Measurements from ENCODE around the gene AQP1. TPM values are rescaled to one million over a fixed set of nuclear protein-coding genes. Genes with fewer than 3 reads are reported as not detected.

The AQP1 gene
- total RNA-seq, 1 experiment from 2014 or later, result not detected

DNA sequence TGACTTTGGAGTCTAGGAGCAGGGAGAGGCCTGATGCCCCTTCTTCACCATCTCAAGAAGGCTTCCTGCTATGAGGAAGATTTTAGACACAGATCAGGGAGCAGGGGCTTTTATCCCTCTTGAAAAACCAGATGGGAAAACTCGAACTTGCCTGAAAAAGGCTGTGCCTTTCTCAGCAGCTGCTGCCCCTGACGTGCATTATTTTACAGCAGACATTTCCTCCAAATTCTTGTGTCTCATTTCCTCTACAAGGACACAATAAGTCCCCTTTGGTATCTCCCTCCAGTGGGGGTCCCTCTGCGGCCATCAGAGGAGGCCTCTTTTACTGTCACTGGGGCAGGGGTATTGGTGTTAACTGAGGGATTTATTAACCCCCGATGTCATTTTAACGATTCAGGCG lies 38.0 kb upstream of the AQP1 start:
- no peaks in the 10 kb centered on the region for H3K27me3 Mint-ChIP-seq (ENCODE audit: insufficient read depth, unreplicated experiment)
- H3K36me3 Mint-ChIP-seq (ENCODE audit: insufficient read depth, unreplicated experiment), result no peaks in the 10 kb centered on the region
- H3K9me3 Mint-ChIP-seq (ENCODE audit: unreplicated experiment), result no peaks in the 10 kb centered on the region
- no TSS peak for BruUV-seq (replicated peaks)
- intact Hi-C loops (cut with micrococcal nuclease), result no loop called here
- H3K4me3 Mint-ChIP-seq (ENCODE audit: unreplicated experiment), result no peak overlapping the region
- no peak overlapping the region for H3K27ac Mint-ChIP-seq (ENCODE audit: low read depth, unreplicated experiment)
- ChIA-PET CTCF (interaction anchor here (1.6 kb wide), 1 partner anchor 65 kb away, joined by 4 read pairs; no protein-coding TSS in a partner anchor), POLR2A (no interaction called here)
- no peaks in the 10 kb centered on the region for H3K4me1 Mint-ChIP-seq (ENCODE audit: insufficient read depth, unreplicated experiment)
- DNase-seq (ENCODE audit: unreplicated experiment), result no peak
- TF ChIP-seq, protein P1, sequence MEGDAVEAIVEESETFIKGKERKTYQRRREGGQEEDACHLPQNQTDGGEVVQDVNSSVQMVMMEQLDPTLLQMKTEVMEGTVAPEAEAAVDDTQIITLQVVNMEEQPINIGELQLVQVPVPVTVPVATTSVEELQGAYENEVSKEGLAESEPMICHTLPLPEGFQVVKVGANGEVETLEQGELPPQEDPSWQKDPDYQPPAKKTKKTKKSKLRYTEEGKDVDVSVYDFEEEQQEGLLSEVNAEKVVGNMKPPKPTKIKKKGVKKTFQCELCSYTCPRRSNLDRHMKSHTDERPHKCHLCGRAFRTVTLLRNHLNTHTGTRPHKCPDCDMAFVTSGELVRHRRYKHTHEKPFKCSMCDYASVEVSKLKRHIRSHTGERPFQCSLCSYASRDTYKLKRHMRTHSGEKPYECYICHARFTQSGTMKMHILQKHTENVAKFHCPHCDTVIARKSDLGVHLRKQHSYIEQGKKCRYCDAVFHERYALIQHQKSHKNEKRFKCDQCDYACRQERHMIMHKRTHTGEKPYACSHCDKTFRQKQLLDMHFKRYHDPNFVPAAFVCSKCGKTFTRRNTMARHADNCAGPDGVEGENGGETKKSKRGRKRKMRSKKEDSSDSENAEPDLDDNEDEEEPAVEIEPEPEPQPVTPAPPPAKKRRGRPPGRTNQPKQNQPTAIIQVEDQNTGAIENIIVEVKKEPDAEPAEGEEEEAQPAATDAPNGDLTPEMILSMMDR (IDR thresholded peaks at IDR 0.05; ENCODE audit: unreplicated experiment), result no peak

- CTCF ChIA-PET, result interaction anchor here (0.6 kb wide), 1 partner anchor 104 kb away, joined by 3 read pairs; no protein-coding TSS in a partner anchor
- intact Hi-C loops (cut with micrococcal nuclease), result no loop called here
- TF ChIP-seq, protein P1 (IDR thresholded peaks at IDR 0.05; ENCODE audit: unreplicated experiment), result no peak
- no peaks in the 10 kb centered on the region for H3K27me3 Mint-ChIP-seq (ENCODE audit: insufficient read depth, unreplicated experiment)
- no TSS peak for BruUV-seq (replicated peaks)
- H3K9me3 Mint-ChIP-seq (ENCODE audit: unreplicated experiment), result no peaks in the 10 kb centered on the region
- DNase-seq (ENCODE audit: unreplicated experiment), result no peak
- POLR2A ChIA-PET, result no interaction called here
- no peak overlapping the region for H3K27ac Mint-ChIP-seq (ENCODE audit: low read depth, unreplicated experiment)
- H3K36me3 Mint-ChIP-seq (ENCODE audit: insufficient read depth, unreplicated experiment), result no peaks in the 10 kb centered on the region
- no peaks in the 10 kb centered on the region for H3K4me1 Mint-ChIP-seq (ENCODE audit: insufficient read depth, unreplicated experiment)
- no peak overlapping the region for H3K4me3 Mint-ChIP-seq (ENCODE audit: unreplicated experiment)
Observed at GRCh38 chr7:30874656-30875302, 36.9 kb upstream of the AQP1 start.

GRCh38 chr7:30877015-30877769 lies 34.5 kb upstream of the AQP1 start:
- H3K4me3 Mint-ChIP-seq (ENCODE audit: unreplicated experiment), result no peak overlapping the region
- POLR2A ChIA-PET, result no interaction called here
- DNase-seq (ENCODE audit: unreplicated experiment), result no peak
- H3K36me3 Mint-ChIP-seq (ENCODE audit: insufficient read depth, unreplicated experiment), result peaks cover 6% of the 10 kb centered on the region
- BruUV-seq (replicated peaks), result no TSS peak
- H3K9me3 Mint-ChIP-seq (ENCODE audit: unreplicated experiment), result no peaks in the 10 kb centered on the region
- TF ChIP-seq, protein P1 (IDR thresholded peaks at IDR 0.05; ENCODE audit: unreplicated experiment), result no peak
- H3K27ac Mint-ChIP-seq (ENCODE audit: low read depth, unreplicated experiment), result no peak overlapping the region
- no peaks in the 10 kb centered on the region for H3K4me1 Mint-ChIP-seq (ENCODE audit: insufficient read depth, unreplicated experiment)
- H3K27me3 Mint-ChIP-seq (ENCODE audit: insufficient read depth, unreplicated experiment), result no peaks in the 10 kb centered on the region
- intact Hi-C loops (cut with micrococcal nuclease), result no loop called here
- CTCF ChIA-PET, result interaction anchor here (0.5 to 0.9 kb wide), 2 partner anchors 61 to 109 kb away, joined by 3 to 5 read pairs; no protein-coding TSS in a partner anchor

DNA sequence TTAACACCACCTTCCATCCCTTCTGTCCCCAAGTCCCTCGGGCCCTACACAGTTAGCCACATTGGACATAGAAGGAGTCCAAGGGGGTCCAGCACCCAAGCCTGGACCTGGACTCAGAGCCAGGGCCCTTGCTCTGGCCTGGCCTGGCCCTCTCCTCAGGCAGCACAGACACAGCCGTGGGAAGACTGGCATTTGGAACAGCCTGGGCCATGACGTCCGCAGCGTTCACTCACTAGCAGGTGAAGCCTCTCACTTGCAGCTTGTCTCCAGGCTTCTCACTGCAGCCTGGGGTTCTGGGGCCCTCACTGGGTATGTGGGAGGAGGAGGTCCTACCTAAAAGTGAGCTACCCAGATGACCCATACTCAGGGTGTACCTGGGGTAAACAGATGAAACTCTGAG lies 33.7 kb upstream of the AQP1 start:
- CTCF ChIA-PET, result no interaction called here
- POLR2A ChIA-PET, result interaction anchor here (0.6 to 1.2 kb wide), 2 partner anchors 11 to 83 kb away, joined by 3 read pairs; no protein-coding TSS in a partner anchor
- Mint-ChIP-seq H3K4me1 (ENCODE audit: insufficient read depth, unreplicated experiment) (no peaks in the 10 kb centered on the region), H3K9me3 (ENCODE audit: unreplicated experiment) (no peaks in the 10 kb centered on the region), H3K27ac (ENCODE audit: low read depth, unreplicated experiment) (no peak overlapping the region), H3K4me3 (ENCODE audit: unreplicated experiment) (no peak overlapping the region), H3K27me3 (ENCODE audit: insufficient read depth, unreplicated experiment) (no peaks in the 10 kb centered on the region), H3K36me3 (ENCODE audit: insufficient read depth, unreplicated experiment) (peaks cover 6% of the 10 kb centered on the region)
- TF ChIP-seq, protein P1 (IDR thresholded peaks at IDR 0.05; ENCODE audit: unreplicated experiment), result no peak
- intact Hi-C loops (cut with micrococcal nuclease), result no loop called here
- no peak for DNase-seq (ENCODE audit: unreplicated experiment)
- BruUV-seq (replicated peaks), result no TSS peak
